Left renal pelvis (tissue), 4 donors: ENCODE data around the gene ZBTB20. TPM values are rescaled to one million over a fixed set of nuclear protein-coding genes. Genes with fewer than 3 reads are reported as not detected.

Experiments
- DNase-seq, 4 donors: peaks; one replicate each; pipeline ENCODE4 v3.0.0-alpha.2; 2013; ENCODE audit warnings: low read depth in 4 of 4, low spot score in 3 of 4
- polyA plus RNA-seq, 4 donors: library from polyadenylated mRNA; unstranded; fragments of 120-200 nt; gene quantifications; one replicate each; pipeline ENCODE4 v1.2.1, GENCODE V29; 2013; ENCODE audit not compliant: insufficient read length in 4 of 4

Gene ZBTB20
- polyA plus RNA-seq, 4 donors: 4.8 to 6.6 (median 5.4) TPM

DNA sequence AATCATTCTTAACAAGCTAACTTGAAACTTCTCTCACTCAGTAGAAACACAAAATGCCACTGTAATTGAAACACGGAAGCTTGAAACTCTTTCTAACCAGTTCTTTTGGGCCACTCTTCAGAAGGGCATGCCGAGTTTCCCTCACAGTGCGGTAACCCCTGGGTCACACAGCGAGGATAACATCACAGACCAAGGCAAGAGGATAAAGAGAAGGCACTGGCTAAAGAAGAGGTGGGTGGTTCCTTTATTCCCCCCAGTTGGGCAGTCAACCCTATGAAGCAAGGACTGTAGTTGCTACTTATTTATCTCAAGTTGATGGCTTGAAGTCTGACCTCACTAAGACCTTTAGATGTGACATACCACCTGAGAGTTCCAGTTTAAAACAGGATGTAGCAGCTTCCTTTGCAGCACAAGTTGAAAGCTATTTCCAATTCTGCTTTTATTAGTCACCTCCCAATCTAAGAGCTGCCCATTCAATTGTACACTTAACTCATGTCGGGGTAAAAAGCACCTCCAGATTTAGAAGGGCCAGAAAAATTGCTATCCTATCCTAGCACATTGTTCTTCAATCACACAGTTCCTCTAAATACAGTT, 580.8 kb downstream of the ZBTB20 start:
- DNase-seq: no peak

GRCh38 chr3:114565216-114565615, 581.9 kb downstream of the ZBTB20 start:
- DNase-seq: no peak

GRCh38 chr3:114563720-114564119, 583.4 kb downstream of the ZBTB20 start:
- DNase-seq: no peak

DNA sequence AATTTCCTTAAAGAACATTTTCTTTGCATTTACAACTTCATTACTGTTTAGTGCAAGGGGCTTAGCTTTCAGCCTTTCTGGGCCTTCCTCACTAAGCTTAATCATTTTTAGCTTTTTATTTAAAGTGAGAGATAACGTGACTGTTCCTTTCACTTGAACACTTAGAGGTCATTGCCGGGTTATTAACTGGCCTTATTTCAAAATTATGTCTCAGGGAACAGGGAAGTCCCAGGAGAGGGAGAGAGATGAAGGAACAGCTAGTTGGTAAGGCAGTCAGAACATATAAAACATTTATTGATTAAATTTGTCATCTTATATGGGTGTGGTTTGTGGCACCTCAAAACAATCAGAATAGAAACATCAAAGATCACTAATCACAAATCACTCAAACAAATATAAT, 584.5 kb downstream of the ZBTB20 start:
- no peak for DNase-seq

DNA sequence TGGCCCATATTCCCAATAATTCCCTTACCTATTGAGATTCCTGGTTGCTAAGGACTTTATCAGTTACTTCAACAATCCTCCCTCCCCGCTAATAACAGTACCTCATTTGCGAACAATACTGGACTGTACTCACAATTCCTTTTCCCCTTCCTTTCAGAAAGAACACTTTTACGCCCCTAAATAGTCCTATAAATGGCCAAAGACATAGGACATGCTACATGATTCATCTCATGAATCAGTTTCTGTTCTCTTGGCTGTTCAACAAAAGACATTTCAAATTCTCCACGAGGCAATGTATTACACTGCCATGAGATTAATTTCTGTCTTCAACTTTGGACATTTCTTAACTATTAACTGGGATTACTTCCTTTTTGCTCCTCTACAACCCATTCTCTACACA, 588.8 kb downstream of the ZBTB20 start:
- DNase-seq: no peak

- no peak for DNase-seq
Measured at GRCh38 chr3:114557791-114558190, 589.3 kb downstream of the ZBTB20 start.

GRCh38 chr3:114556657-114557213, 590.4 kb downstream of the ZBTB20 start:
- no peak for DNase-seq

DNA sequence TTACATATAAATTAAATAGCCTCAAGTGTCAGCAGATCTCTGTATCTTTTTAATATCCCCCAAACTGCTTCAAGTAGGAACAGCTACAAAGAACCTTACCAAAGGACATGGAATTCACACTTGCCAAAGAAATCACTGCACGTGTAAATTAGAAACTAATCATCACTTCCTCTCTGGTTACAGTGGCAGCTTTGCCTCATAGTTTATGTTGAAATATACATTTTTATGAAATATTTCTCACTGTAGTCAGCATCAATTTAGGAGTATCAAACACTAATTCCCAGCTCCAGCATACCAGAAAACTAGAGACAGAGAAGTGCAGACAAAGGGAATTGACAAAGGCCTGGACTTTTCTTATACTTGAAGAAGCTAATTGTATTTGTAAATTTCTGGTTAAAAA, 592.4 kb downstream of the ZBTB20 start:
- no peak for DNase-seq

DNA sequence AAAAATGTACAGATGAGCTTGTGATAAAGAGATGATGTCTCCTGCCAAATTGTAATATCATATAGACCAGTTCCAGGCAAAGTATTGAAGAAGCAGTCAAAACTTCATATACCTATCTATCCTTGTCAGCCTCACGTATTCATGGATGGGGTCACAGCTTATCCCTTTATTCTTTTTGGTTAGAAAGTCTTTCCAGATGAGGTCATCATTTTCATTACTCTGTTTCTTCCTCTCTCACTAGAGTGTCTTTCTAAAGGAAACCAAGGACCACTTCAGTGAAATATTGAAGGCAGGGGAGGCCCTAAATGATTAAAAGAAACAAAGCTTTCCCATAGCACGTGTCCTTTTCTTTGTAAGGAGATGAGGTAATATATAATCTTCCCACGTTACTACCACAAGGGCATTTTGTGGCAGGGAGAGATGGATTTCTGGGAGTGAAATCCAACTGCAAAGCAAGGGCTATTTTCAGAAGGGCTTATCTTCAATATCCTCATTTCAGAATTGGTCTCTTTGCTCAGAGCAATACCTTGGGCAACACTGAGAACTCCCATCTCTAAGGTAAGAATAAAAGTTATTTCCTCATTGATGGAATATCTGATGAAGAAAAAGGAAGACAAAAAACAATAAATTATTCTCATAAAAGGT, 593.0 kb downstream of the ZBTB20 start:
- DNase-seq: no peak

DNA sequence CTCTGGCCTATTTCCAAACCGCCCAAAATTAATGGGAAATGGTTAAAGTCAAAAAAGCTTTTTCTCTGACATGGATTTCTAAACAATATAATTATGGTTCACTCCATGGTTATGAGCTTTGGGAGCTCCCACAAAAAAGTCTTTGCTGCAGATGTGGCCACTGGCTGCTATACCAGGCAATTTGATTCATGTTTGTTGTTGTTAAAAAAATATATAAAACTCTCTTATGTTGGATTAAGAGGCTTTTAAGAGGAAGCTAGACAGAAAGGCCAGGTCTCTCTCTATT, 594.6 kb downstream of the ZBTB20 start:
- no peak for DNase-seq

DNA sequence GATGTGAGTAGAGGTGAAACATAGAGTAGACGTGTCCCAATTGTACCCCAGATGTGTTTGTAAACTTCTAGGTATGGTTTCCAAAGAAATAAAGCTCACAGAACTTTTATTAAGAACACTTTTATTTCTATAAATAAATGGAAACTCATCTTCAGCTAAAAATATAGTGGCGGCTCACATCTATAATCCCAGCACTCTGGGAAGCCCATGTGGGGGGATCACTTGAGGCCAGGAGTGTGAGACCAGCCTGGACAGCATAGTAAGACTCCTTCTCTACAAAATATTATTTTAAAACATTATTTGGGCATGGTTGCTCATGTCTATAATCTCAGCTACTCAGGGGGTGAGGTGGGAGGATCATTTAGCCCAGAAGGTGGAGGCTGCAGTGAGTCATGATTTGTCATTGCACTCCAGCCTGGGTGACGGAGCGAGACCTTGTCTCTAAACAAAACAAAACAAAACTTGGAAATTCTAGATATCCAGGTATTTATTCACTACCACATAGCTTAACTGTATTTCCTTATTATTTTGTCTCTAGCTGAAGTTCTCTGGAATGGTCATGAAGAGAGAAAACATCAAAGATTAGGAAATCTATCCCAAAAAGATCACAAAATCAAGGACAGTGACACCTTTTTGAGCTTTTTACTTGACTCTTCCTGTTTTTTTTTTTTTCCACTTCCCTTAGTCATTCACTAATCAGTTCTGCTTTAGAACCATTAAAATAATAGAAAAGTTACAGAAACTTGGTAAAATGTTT, 595.1 kb downstream of the ZBTB20 start:
- DNase-seq: no peak

GRCh38 chr3:114550165-114550564, 596.9 kb downstream of the ZBTB20 start:
- no peak for DNase-seq

DNA sequence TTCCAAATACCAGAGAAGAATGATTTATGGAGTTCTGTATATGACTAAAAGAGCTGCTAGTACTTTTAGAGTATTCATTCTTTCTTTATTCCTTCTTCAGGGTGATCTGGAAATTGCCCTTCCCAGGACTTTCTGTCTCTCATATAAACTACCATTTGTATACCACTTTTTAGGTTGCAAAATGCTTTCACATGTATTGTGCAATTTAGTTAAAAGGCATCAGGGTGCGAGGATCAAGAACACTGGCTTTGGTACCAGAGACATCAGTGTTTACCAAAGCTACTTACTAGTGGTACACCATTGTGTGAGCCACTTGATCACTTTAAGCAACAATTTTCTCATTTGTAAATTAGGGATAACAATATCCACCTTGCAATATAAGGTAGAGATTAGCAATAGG, 601.9 kb downstream of the ZBTB20 start:
- no peak for DNase-seq

DNA sequence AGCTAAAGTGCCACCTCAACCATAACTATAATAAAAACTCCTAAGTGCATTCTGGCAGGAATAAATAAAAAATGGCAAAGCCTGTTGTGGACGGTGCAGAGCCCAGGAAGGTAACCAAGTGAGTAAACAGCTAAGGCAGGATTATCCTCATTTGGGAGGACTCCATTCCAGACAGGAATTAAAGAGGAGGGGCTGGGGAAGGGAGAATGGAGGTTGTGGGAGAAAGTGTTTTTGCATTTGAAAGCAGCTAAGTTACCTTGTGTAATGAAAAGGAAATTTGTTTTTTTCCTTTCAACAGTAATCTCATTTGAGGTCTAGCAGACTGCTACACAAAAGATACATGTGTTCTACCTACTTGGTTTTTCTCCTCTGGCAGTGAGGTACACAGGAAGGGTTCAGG, 604.7 kb downstream of the ZBTB20 start:
- no peak for DNase-seq

DNA sequence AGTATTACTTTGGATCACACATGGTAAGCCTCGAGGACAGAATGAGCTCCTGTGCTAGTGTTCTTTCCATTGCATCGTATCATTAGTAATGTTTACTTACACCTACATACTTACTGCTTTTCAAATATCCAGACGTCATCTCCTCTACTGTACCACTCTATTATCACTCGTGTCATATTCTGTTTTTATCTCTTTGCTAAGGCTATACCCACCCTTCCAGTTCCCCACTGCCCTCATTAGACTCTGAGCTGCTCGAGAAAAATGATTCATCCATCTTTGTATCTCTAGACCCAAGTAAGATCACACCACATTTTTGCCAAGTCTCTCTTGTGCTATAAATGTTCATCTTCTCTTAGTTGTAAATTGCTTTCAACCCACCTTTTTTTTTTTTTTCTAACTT, 607.6 kb downstream of the ZBTB20 start:
- DNase-seq: no peak

DNA sequence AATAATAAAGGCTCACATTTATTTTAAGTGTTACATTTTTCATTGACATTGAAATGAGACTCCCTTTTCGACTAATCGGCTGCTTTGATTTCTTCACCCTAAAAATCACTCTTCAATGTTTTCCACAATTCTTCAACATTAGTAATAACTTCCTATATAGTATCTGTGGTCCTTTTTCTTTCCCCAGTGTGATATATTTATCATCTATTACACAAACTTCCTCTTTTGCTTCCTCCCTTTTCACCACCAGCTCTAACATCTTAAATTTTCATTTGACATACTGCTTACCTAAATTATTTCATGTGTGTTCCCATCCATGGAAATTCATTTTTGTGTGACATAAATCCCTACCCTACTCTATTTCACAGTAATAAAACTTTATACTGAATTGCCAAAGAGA, 608.9 kb downstream of the ZBTB20 start:
- no peak for DNase-seq

DNA sequence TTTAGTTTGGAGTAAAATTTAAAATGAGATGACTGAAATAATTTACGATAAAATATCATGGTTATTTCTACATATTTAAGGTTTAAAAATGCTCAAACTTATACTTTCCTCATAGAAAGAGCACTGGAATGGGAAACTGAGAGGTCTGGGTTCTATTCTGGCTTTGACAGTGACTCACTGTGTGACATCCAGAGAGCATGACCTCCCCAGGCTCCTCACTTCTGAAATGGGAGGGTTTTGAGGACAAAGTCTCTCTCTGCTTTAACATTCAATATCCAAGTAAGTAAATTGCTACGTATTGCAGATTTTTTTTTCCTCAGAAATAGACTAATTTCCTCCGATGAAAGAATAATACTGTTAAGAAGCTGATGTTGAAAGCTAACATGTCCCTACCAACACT, 618.6 kb downstream of the ZBTB20 start:
- DNase-seq: no peak

- no peak for DNase-seq
Measured at GRCh38 chr3:114527036-114527644, 619.9 kb downstream of the ZBTB20 start.

- no peak for DNase-seq
Measured at GRCh38 chr3:114525278-114525677, 621.8 kb downstream of the ZBTB20 start.

DNA sequence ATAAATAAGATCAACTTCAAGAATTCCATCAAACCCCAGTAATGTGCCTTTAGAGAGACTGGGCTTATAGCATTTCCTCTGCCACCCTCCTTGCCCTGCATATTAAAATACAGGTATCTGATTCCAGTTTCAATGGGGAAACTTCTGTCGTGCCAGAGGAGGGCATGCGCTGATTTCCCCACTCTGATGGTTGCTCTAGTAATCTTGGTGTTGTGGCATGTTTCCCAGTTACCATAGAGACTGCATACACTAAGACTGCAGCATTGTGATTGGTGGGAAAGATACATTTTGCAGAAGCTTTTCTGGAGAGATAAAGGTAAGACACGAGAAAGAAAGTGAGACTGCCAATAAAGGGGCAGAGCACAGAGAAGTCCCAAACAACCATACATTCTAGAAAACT, 627.7 kb downstream of the ZBTB20 start:
- DNase-seq: peak; percentile 10 to 63 (median 44)

GRCh38 chr3:114518206-114518808, 628.8 kb downstream of the ZBTB20 start:
- no peak for DNase-seq
